Myocyte (in vitro differentiated cells): ENCODE data around the gene CORO1C. TPM values are rescaled to one million over a fixed set of nuclear protein-coding genes. Genes with fewer than 3 reads are reported as not detected.
"Not testable (repeated sequence)": the region's sequence is repeated elsewhere in the genome, so short reads cannot be mapped to it uniquely, and the experiment has no call there.

Experiments
- DNase-seq: peaks from one replicate; pipeline ENCODE4 v3.0.0-alpha.2; 2012; ENCODE audit warnings: low read depth
- total RNA-seq: library from RNA; depleted of rRNA; stranded (reverse); fragments of >200 nt; gene quantifications from 2 replicates; pipeline ENCODE4 v1.2.3, GENCODE V29; 2014

The CORO1C gene
- total RNA-seq, 1 donor from 2014 or later = 85.3 TPM

GRCh38 chr12:108620236-108620879 lies 111.0 kb downstream of the CORO1C start:
- no peak for DNase-seq

GRCh38 chr12:108619369-108620160 lies 111.8 kb downstream of the CORO1C start:
- DNase-seq = no peak

- not testable (repeated sequence) for DNase-seq
Measured at GRCh38 chr12:108618953-108619274, 112.4 kb downstream of the CORO1C start.

- peak; percentile 86 for DNase-seq
Measured at GRCh38 chr12:108618079-108618952, 113.0 kb downstream of the CORO1C start.

- no peak for DNase-seq
Measured at GRCh38 chr12:108616941-108617858, 114.1 kb downstream of the CORO1C start.

- DNase-seq = no peak
Measured at GRCh38 chr12:108616359-108616758, 115.0 kb downstream of the CORO1C start.

GRCh38 chr12:108615918-108616317 lies 115.4 kb downstream of the CORO1C start:
- DNase-seq = no peak

GRCh38 chr12:108614639-108615038 lies 116.7 kb downstream of the CORO1C start:
- DNase-seq = no peak

- no peak for DNase-seq
Measured at GRCh38 chr12:108614041-108614440, 117.3 kb downstream of the CORO1C start.

- peak; percentile 52 for DNase-seq
Measured at GRCh38 chr12:108613548-108613947, 117.8 kb downstream of the CORO1C start.

- no peak for DNase-seq
Measured at GRCh38 chr12:108612788-108613282, 118.5 kb downstream of the CORO1C start.

- peak; percentile 71 for DNase-seq
Measured at GRCh38 chr12:108611884-108612415, 119.4 kb downstream of the CORO1C start.

- no peak for DNase-seq
Measured at GRCh38 chr12:108610856-108611605, 120.3 kb downstream of the CORO1C start.

- DNase-seq = no peak
Measured at GRCh38 chr12:108610336-108610815, 120.9 kb downstream of the CORO1C start.

GRCh38 chr12:108609537-108610335 lies 121.6 kb downstream of the CORO1C start:
- DNase-seq = peak; percentile 87

GRCh38 chr12:108608616-108609015 lies 122.7 kb downstream of the CORO1C start:
- no peak for DNase-seq

- DNase-seq = no peak
Measured at GRCh38 chr12:108607981-108608600, 123.2 kb downstream of the CORO1C start.

GRCh38 chr12:108606492-108606891 lies 124.8 kb downstream of the CORO1C start:
- DNase-seq = no peak
